ENCODE measurements around the gene CD14.

DNA sequence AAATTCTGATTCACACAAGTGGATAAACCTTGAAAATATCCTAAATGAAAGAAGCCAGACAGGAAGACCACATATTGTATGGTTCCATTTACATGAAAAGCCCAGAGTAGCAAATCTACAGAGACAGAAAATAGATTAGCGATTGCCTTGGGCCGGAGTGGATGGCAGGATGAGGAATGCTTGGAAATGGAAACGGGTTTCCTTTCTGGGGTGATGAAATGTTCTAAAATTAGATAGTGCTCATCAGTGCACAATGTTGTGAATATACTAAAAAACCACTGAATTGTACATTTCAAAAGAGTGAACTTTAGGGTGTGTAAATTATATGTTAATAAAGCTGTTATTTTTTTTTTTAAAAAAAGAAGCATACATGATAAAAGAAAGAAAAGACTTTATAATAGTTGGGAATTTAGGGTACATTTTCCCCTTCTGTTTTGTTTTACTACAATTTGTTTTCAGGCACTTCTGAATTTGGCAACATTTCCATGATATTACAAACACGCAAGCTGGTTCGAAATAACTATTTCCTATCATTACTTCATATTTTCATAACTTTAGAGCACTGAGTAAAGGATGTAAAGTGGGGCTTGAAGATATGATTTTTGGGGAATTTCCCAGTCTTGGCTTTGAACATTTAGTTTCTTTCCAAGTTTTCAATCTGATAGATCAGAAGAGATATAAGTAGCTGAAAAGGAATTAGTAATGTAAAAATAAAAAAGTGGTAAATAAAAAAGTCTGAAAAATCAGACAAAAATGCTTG, 44.5 kb downstream of the CD14 start:
- TF ChIP-seq, protein P1, sequence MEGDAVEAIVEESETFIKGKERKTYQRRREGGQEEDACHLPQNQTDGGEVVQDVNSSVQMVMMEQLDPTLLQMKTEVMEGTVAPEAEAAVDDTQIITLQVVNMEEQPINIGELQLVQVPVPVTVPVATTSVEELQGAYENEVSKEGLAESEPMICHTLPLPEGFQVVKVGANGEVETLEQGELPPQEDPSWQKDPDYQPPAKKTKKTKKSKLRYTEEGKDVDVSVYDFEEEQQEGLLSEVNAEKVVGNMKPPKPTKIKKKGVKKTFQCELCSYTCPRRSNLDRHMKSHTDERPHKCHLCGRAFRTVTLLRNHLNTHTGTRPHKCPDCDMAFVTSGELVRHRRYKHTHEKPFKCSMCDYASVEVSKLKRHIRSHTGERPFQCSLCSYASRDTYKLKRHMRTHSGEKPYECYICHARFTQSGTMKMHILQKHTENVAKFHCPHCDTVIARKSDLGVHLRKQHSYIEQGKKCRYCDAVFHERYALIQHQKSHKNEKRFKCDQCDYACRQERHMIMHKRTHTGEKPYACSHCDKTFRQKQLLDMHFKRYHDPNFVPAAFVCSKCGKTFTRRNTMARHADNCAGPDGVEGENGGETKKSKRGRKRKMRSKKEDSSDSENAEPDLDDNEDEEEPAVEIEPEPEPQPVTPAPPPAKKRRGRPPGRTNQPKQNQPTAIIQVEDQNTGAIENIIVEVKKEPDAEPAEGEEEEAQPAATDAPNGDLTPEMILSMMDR (IDR thresholded peaks at IDR 0.05; ENCODE audit: poor library complexity), result no peak
- no peak for TF ChIP-seq EZH2 (IDR thresholded peaks at IDR 0.05; ENCODE audit: borderline replicate concordance)
- no peak for TF ChIP-seq EZH2phosphoT487 (IDR thresholded peaks at IDR 0.05; ENCODE audit: low read depth, severe bottlenecking, unreplicated experiment)
